ENCODE results near the gene MTHFD1.

The MTHFD1 gene

DNA sequence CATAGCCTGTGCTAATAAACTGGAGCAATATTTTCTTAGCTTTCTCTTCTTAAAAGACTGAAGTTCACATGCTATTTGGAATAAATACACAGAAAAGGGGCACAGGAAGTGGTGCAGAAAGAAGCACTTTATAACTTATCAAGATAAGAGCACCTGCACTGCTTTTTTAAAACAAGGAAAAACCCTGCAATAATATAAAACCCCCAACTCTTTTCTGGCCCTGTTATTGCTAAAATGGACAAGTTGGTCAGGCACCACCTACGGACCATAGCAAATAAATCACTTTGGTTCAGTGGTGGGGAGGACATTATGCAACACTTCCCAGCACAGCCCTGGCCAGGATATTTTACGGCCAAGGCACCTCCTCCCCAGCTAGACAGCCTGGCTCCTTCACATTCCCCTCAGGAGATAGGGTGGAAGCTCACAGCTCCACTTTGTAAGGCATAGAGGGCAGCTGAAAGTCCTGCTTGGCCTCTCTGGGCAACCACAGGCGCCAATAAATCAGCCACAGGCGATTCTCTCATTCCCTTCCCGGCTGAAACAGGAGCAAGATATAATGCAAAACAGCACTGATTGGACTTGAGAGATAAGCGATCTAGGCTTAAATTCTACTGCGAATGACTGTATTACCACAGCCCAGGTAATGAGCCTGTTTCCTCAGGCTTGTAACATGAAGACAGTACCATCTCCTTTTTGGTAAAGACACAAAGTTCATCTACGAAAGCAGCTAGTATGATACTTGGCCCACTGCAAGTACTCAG, 113.4 kb downstream of the MTHFD1 start:
- DNase-seq: peak; percentile 74

DNA sequence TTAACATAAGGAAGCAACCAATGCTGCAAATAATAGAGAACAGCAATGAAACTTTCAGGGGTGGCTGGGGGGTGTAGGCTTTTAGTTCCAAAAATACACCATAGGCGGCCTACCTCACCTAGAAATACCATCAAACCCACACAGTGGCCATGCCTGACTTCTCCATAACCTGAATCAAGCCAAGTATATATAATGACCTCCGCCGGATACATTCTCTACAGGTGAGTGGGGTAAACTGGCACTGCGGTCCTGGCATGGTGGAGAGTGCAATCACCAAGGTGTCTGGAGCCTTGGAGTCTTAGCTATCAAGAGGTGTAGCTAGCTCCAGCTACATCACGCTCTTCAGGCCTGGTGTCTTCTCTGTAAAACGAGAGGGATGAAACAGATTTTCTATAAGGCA, 114.3 kb downstream of the MTHFD1 start:
- no peak for DNase-seq

DNA sequence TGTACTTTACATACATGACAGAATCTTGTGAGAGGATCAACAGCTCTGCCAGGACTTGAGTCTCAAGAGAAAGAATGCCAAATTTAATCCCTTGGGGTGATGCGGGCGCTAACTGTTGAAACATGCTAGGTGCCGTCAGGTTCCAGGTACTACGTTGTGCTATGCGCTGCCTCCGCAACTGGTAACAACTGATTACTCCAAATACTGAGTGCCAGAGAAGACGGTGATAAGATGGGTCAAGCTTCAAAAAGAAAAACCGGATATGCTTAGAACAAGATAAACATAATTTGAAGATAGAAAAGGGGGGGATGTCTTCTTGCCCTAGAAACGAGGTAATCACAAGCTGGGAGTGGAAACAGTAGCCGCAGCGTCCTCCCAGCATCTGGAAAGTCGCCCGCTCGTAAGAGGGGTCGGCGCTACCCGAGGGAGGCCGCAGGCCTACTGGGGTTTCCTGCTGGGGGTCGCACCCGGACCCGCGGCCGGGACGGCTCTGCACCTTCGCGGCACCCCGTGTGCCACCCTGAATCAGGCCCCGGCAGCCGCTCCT, 114.8 kb downstream of the MTHFD1 start:
- DNase-seq: peak; percentile 19

DNA sequence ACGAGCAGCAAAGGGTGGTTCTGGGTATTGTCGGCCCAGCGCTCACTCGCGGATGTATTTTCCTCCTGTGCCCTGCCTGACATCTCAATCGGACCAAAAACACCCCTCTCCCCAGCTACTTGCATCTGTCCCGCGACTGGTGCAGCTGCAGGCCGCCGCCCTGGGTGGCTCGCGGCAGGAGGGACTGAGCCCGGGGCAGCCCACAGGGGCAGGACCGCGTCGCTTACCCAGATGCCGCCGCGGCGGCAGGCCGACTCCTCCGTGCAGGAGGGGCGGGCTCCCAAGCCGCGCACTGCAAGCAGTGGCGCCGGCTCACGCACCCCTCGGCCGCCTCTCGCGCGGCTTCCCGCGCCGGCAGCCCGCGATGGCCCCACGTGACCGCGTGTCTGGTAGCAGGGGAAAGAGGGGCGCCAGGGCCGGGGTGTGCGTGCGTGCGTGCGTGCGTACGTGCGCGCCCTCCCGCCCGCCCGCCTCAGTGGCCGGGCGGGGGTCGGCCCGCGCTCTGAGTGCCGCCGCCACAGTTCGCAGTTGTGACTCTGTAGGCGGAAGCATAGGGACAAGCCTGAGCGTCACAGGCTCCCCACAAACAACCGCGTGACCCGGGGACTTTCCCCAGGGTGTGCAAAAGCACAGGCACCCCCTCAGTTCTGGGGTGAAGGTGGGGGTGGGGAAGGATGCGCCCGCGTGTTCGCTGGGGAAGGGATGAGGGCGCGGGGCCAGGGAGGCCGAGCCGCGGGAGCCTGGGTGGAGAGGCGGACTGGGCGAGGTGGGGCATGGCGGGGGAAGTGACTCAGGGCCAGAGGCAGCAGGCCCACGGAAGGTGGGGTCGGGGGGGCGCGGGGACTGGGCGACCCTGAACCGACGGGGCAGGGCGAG, 115.5 kb downstream of the MTHFD1 start, which contains the start of gene ZBTB25:
ZBTB25 (minus strand) TSS at position 405 of the 876 bp plus-strand sequence. CDS start 13,305 bp downstream, outside the sequence.
- DNase-seq: peak; percentile 96

DNA sequence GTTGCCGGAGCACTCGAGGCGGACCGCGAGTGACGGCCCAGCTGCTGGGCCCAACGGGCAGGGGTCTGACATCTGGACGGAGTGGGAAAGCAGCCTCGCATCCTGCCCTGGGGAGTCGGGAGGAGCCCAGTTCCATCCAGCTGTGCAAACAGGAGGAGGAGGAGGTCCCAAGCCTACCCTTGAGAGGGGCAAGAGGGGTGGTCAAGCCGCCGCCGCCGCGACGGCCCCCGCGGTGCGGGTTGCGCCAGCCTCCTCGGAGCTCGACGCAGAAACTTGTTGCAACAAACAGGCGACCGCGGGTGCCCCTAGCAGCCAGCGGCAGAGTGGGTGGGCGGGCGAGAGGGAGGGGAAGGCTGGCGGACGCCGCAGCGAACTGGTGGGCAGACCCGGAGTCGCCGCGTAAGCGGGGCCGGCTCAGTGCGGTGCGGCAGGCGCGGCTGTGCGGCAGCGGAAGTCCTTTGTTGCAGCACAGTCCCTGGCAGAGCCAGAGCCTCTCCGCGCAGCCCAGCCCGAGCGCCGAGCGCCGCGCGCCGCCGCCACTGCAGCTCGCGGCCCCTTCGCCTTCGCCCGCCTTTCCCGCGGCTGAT, 116.2 kb downstream of the MTHFD1 start, which contains the start of gene ZBTB1:
ZBTB1 (plus strand) TSS at position 461 of the 587 bp plus-strand sequence. CDS start 16,735 bp downstream, outside the sequence.
- DNase-seq: peak; percentile 90

DNA sequence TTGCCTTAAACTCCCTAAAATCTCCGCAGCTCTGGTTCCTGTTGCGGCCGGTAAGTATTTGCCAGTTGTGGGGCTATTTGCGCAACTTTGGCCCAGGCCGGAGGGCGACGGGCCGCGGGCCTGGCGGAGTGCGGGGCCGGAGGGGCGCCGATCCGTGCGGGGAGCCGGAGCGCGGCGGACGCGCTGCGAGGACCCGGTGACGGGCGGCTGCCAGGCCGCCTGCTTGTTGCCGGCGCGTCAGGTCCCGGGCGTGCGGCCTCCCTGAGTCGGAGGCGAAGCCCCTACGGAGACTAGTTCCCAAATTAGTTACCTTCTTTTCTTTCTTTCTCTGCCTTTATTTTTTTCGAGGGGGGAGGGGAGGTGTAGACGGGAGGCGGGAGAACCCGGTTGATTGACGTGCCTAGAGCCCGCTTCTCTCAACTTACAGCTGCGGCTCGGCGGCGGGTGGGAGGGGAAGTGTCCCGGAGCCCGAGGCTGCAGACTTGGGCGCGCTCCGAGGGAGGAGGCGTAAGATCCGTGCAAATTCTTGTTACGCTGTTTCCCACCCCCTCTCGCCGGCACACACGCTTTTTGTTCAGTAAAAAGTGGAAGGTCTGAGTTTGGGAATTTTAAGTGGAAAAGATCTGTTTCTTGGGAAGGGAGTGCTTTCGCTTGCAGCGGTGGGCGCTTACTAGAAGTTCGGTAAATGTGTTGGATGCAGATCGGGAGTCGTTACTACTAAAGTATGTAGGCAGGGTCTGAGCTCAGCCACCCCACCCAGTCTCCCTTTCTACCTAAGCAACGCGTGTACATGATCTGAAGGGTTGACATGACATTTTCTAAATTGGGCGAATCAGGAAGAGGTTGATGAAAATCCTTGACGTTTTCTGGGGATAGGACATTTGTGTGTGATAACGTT, 117.0 kb downstream of the MTHFD1 start:
- peak; percentile 91 for DNase-seq

DNA sequence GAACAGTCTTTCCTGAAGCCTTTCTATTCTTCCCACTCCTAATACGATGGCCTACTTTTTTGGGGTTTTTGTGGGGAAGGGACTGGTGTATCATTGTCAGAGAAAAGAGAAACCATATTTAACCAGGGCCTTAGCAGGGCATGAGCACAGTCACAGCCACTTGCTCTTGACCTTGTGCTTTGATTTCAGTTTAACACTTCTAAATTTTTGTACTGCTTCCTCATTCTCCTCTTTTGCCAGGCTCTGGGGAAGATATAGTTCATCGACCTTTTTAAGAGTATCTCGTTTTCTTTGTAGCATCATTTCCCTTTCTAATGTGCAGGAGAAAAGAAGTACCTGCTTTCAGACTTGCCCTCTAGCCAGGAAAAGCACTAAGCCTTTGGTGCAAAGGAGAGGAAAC, 118.6 kb downstream of the MTHFD1 start:
- DNase-seq: no peak

DNA sequence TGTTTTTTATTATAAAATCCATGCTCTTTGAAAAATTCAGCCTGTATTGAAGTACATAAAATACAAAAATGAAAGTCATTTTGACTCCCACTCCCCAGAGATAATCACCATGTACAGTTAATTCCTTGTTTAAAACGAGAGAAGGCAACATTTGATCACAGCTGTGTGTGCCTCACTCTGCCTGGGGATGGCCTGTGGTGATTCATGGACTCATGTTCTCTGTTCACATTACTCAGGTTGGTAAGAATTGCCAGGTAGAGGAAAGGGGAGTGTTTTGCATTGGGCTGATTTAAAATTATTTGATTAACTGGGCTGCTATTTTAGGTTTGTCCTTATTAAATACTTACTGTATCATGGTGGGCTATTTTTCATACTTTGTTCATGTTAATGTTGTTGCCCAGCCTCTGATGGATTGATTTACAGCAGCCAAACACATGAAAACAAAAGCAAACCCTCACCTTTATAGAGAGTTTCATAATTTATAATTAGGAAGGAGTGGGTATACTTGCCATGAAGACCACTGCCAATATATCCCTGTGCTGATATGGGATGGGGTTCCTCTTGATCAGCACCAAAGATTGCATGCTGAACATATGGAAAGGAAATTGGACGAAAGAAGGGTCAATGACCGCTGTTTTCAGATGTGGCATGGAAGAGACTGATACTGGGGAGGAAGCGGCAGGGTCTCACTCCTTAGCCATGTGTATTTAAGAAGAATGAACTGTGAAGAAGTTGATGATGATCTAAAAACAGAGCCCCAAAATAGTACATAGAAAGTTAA, 119.4 kb downstream of the MTHFD1 start:
- DNase-seq: no peak

DNA sequence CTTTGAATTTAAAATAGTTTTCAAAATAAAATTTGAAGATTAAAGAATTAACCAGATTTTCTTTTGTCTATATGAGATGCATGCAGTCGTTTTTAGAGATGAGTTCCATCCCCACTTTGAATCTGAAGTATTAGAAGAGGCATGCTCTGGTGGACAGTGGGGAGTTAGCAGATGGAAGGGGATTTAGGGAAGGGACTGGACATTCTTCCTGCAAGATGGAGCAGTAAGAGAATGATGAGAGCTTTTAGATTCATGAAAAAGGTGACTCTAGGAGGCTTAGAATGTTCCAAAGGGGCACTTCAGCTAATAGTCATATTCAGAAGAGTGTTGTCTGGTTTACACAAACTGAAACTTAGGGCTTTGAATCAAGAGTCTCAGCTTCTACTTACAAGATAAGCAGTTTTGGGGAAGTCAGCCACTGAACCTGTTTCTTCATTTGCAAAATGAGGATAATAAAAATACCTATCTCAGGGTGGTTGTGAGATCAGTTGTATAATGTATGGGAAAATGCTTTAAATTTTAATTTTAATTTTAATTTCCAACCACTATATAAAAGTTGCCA, 120.1 kb downstream of the MTHFD1 start:
- no peak for DNase-seq

DNA sequence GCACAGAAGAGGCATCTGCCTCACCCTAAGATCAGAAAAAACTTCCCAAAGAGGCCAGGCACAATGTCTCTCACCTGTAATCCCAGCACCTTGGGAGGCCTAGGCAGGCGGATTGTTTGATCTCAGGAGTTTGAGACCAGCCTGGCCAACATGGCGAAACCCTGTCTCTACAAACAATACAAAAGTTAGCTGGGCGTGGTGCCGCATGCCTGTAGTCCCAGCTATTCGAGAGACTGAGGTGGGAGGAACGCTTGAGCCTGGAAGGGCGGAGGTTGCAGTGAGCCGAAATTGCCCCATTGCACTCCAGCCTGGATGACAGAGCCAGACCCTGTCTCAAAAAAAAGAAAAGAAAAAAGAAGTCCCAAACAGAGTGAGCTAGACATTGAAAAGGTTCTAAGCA, 120.9 kb downstream of the MTHFD1 start:
- DNase-seq: no peak

All from fibroblast of skin of right quadriceps (primary cell).